HUES64 (cell line): Measurements from ENCODE around the gene MAP3K6.

Experiments
- H3K27ac ChIP-seq: 2 replicates; pipeline ENCODE4 v1.7.0; 2013; ENCODE audit warnings: low read depth, low read length, inconsistent platforms
- H3K27me3 ChIP-seq: 2 replicates; pipeline ENCODE4 v1.6.1; 2013; ENCODE audit warnings: mild to moderate bottlenecking, low read length; ENCODE audit not compliant: insufficient read depth
- H3K36me3 ChIP-seq: 2 replicates; pipeline ENCODE4 v1.6.1; 2013; ENCODE audit warnings: mild to moderate bottlenecking, low read length; ENCODE audit not compliant: insufficient read depth
- H3K4me1 ChIP-seq: 2 replicates; pipeline ENCODE4 v1.6.1; 2013; ENCODE audit warnings: mild to moderate bottlenecking, low read length, moderate library complexity; ENCODE audit not compliant: insufficient read depth
- H3K4me3 ChIP-seq: 2 replicates; pipeline ENCODE4 v1.5.1; 2013; ENCODE audit warnings: mild to moderate bottlenecking, low read length, moderate library complexity
- H3K9ac ChIP-seq: 2 replicates; pipeline ENCODE4 v1.6.1; 2013; ENCODE audit warnings: mild to moderate bottlenecking, low read depth, low read length
- H3K9me3 ChIP-seq: 2 replicates; pipeline ENCODE4 v1.6.1; 2013; ENCODE audit warnings: low read depth, low read length; ENCODE audit not compliant: insufficient read depth
- whole genome bisulfite sequencing: fragments of 150-250, 120-280 bp; methylation state at CpG from one replicate; pipeline ENCODE4 v1.1.7; 2013; ENCODE audit warnings: missing lambda C conversion rate; 5-methylcytosine and 5-hydroxymethylcytosine counted together

The MAP3K6 gene

DNA sequence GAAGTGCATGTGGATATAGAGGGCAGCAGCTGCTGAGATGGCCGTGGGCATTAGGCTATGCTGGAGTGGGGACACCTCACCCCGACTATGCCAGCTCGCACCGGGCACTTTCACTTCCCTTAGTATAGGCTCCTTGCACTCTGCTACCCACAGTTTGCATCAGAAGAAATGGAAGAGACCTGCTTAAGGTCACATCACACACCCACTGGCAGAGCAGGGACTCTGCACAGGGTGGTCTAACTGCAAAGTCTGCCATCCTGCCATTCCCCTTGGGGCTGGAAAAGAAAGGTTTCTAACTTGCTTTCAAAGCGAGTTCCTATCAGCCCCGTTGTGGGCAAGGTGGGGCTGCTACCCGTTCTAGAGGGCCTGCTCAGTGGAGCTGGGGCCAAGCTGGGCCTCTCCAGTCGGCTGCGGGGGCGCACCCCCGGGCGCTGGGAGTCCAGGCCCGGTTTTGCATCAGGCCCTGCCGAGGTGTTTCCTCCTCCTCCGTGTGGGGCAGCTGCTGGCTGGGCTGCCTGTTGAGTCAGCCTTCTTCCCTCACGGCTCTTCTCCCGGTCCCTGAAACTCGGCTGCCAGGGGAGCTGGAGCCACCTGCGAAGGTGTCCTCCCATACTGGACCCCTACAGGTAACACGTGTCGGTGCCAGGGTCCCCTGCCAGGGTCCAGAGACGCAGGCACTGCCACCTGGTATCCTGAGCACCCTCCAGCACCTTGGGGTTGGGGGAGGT lies 25.1 kb downstream of the MAP3K6 start, which contains the start of gene SYTL1:
TSS of gene SYTL1 (plus strand) at position 498 of the 728 bp plus-strand sequence. CDS start 3,313 bp downstream, outside the sequence.
- H3K4me3 ChIP-seq = peak within 1 kb of the TSS; percentile 42
- H3K27ac ChIP-seq = no peak within 1 kb of the TSS
- WGBS = 24% methylated on average over 22 of the region's 22 CpGs
- no peaks in the 10 kb centered on the region for H3K9me3 ChIP-seq
- H3K9ac ChIP-seq = peak within 1 kb of the TSS; percentile 34; the same call in 1 of the 2 replicates
- H3K27me3 ChIP-seq = no peaks in the 10 kb centered on the region
- no peaks in the 10 kb centered on the region; the same call in 1 of the 2 replicates for H3K36me3 ChIP-seq
- peaks cover 26% of the 10 kb centered on the region for H3K4me1 ChIP-seq

DNA sequence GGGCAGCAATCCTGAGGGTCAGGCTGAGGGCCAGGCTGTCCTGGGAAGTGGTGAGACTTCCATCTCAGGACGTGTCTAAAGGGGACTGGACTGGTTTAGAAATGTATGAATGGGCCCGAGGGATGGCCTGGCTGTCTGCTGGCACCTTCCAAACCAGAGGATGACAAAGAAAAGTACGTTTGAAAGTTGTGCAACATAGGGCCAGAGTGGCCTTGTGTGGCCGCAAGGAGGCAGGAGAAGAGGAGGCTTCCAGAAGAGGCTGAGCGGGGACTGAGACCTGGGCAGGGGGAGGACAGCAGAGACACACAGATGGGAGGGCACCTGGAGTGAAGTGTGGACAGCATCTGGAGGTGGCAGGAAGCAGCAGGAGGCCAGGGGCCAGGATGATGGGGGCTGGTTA lies 27.5 kb downstream of the MAP3K6 start:
- Histone ChIP-seq H3K4me3 (no peak overlapping the region), H3K4me1 (peaks cover 26% of the 10 kb centered on the region), H3K9ac (no peak overlapping the region), H3K9me3 (no peaks in the 10 kb centered on the region), H3K27ac (no peak overlapping the region), H3K36me3 (peaks cover 18% of the 10 kb centered on the region), H3K27me3 (no peaks in the 10 kb centered on the region)
- WGBS = 76% methylated on average over 5 of the region's 5 CpGs

DNA sequence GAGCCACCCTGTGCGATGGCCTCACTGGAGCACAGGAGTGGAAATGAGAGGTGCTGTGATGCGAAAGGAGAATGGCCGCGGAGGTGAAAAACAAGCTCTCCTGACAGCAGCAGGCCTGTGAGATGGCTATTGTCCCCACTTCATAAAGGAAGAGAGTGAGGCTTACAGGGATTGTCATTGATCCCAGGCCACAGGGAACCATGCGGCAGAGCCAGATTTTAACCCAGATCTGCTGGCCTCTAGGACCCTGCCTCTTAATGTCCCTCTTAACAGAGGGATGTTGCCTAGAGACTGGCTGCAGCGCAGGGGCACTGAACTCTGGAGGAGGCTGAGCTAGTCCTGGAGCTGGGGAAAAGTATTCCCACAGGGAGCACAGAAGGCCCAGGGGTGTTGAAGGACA lies 28.0 kb downstream of the MAP3K6 start:
- no peak overlapping the region for H3K9ac ChIP-seq
- H3K27me3 ChIP-seq = no peaks in the 10 kb centered on the region
- H3K36me3 ChIP-seq = peaks cover 22% of the 10 kb centered on the region
- H3K27ac ChIP-seq = no peak overlapping the region
- 84% methylated on average over 6 of the region's 6 CpGs for WGBS
- no peak overlapping the region for H3K4me3 ChIP-seq
- H3K9me3 ChIP-seq = no peaks in the 10 kb centered on the region
- H3K4me1 ChIP-seq = peaks cover 26% of the 10 kb centered on the region

DNA sequence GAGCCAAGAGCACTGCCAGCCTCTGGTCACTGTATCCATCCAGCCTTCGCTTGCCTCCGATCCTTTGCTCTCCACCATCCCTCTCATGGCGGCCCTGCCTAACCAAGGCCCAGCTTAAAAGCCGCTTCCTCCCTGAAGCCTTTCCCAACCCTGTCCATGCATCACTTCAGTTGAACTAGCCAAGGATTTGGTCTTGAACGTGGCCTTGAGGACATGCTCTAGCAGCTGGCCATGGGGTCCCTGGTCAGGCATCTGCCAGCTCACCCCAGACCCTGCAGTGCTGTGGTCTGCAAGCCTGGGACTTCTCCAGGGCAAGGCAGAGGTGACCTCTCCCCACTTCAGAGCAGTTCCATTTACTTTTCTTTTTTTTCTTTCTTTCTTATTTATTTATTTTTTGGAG lies 30.0 kb downstream of the MAP3K6 start:
- H3K4me1 ChIP-seq = peaks cover 7% of the 10 kb centered on the region; the same call in 1 of the 2 replicates
- no peak overlapping the region for H3K9ac ChIP-seq
- H3K9me3 ChIP-seq = no peaks in the 10 kb centered on the region
- H3K4me3 ChIP-seq = no peak overlapping the region
- 92% methylated on average over 5 of the region's 5 CpGs for WGBS
- no peaks in the 10 kb centered on the region for H3K27me3 ChIP-seq
- H3K27ac ChIP-seq = no peak overlapping the region
- peaks cover 37% of the 10 kb centered on the region for H3K36me3 ChIP-seq

DNA sequence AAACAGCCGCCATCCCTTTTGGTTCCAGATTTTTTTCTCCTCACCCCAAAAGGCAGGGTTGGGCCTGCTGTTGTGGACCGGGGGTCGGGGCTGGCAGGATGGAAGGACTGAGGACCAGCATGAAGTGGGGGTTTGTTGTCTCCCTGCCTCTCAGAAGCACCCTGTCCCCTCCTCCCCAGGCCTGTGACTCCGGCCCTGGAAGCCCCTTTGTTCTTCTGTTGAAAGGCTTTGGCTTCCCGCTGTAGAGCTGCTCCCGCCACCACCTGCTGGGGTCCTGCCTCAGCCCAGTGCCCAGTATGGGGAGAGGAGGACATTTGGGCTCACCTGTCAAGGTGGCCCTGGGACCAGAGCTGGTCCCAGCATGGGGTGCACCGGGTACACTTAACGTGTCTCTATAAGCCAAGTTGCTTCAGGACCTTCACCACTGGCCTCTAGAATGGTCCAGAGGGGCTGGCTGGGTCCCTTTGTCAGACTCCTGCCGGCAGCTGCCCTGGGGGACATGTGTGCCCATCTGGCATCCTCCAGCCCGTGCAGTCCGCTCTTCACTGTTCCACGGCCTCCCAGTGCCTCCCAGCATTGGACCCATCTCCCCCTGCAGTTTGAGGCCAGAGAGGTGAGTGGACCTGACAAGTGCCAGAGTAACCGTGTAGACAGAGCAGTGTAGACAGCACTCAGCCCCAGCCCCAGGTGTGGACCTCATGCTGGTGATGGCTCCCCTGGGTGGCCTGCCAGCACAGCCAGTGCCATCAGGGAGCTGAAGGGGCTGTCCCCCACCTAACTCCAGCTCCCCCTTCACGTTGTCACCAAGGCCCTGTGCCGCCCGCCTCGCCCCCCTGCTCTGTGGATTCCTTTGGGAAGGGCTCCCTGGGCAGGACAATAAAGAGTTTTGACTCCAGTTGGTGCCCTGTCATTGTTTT lies 31.0 kb downstream of the MAP3K6 start:
- 93% methylated on average over 17 of the region's 17 CpGs for WGBS
- no peaks in the 10 kb centered on the region for H3K27me3 ChIP-seq
- H3K4me3 ChIP-seq = no peak overlapping the region
- H3K4me1 ChIP-seq = peaks cover 3% of the 10 kb centered on the region; the same call in 1 of the 2 replicates
- H3K9me3 ChIP-seq = no peaks in the 10 kb centered on the region
- H3K27ac ChIP-seq = no peak overlapping the region
- H3K9ac ChIP-seq = no peak overlapping the region
- peaks cover 46% of the 10 kb centered on the region for H3K36me3 ChIP-seq

DNA sequence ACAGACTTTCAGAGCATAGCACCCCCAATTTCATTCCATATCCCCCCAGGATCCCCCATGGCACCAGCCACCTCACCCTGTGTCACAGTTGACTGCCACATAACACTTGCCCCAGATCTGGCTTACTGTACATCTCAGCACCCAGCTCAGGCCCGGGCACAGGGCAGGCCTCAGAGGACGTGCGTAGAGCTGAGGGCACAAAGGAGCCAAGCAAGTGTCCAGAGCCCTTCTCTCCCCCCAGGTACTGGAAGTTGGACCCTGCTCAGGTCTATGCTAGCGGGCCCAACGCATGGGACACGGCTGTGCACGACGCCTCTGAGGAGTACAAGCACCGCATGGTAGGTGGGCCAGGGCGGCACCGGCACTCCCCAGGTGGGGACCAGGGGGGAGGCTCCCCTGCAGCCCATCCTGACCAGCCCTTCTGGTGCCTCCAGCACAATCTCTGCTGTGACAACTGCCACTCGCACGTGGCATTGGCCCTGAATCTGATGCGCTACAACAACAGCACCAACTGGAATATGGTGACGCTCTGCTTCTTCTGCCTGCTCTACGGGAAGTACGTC lies 33.0 kb downstream of the MAP3K6 start:
- H3K9ac ChIP-seq = no peak overlapping the region
- 96% methylated on average over 17 of the region's 17 CpGs for WGBS
- no peaks in the 10 kb centered on the region for H3K9me3 ChIP-seq
- peaks cover 52% of the 10 kb centered on the region for H3K36me3 ChIP-seq
- H3K4me3 ChIP-seq = no peak overlapping the region
- H3K27me3 ChIP-seq = no peaks in the 10 kb centered on the region
- no peak overlapping the region for H3K27ac ChIP-seq
- no peaks in the 10 kb centered on the region for H3K4me1 ChIP-seq

DNA sequence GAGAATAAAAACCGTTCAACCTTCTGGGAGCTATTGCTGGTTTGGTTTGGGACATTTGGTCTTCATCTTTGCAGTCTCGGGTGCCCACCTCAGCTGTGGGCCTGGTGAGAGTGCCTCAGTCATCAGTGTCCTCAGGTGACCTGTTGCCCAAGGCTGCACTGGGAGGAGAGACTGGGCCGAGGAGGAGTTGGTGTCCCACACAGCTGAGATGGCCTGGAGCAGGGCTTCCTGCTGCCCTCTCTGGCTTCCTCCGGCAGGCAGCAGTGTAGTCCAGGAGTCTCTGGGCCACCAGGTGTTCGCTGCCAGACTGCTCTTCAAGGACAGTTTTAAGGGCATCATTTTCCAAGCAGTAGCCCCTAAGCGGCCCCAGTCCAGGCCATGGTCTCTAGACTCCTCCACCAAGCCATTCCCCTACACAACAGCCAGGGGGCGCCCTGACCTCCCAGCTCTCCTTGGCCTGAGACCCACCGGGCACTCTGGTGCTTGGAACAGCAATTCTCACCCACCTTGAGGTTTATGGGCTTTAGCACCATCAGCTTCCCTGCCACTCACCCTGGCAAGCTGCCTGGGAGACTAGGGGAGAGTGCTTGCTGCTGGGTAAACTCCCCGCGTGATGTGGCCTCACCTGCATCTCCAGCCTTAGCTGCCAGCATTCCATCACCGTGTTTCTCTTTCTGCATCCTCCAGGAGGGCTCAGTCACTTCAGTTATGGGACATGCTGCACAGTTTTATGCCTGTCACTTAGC lies 34.1 kb downstream of the MAP3K6 start:
- Histone ChIP-seq H3K27ac (no peak overlapping the region), H3K27me3 (no peaks in the 10 kb centered on the region), H3K4me3 (no peak overlapping the region), H3K9ac (no peak overlapping the region), H3K9me3 (no peaks in the 10 kb centered on the region), H3K36me3 (peaks cover 62% of the 10 kb centered on the region), H3K4me1 (no peaks in the 10 kb centered on the region)
- 75% methylated on average over 11 of the region's 11 CpGs for WGBS

DNA sequence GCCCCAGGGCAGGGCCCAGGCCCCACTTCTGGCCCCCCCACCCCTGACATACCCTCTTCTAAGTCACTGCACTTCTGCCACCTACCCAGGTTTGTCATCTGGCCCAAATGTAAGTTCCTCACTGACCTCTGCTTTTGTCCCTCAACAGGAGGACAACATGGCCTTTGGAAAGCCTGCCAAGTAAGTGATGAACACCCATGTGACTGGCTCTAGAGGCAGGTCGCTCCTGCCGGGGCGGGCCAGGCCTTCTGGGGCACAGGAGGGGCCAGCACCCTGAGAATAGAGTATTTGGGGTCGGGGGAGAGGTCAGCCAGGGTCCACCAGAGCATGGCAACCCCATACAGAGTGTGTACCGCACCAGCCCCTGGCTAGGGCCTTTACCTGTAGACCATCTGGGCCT lies 34.8 kb downstream of the MAP3K6 start:
- Histone ChIP-seq H3K4me1 (no peaks in the 10 kb centered on the region), H3K27ac (no peak overlapping the region), H3K4me3 (no peak overlapping the region), H3K36me3 (peaks cover 65% of the 10 kb centered on the region), H3K9me3 (no peaks in the 10 kb centered on the region), H3K27me3 (no peaks in the 10 kb centered on the region), H3K9ac (no peak overlapping the region)
- WGBS = 93% methylated on average over 5 of the region's 5 CpGs

DNA sequence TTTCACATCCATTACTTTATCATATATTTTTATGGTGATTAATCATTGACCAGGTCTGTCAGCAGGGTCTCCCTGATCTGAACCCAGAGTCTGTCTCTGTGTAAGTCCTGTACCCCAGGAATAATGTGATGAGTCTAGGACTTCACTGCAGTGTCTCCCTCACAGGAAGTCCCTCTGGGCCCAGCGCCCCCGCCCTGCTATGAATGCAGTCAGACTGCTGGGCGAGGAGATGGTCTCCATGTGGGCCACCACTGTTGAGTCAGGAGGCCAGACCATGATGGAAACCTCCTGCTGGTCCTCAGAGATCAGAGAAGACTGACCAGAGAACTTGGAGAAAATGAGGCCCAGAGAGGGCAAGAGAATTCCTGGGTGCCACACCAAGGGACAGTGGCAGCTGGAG lies 35.3 kb downstream of the MAP3K6 start:
- H3K9me3 ChIP-seq = no peaks in the 10 kb centered on the region
- H3K36me3 ChIP-seq = peaks cover 70% of the 10 kb centered on the region
- WGBS = 94% methylated on average over 3 of the region's 3 CpGs
- H3K27ac ChIP-seq = no peak overlapping the region
- H3K4me1 ChIP-seq = no peaks in the 10 kb centered on the region
- H3K9ac ChIP-seq = no peak overlapping the region
- no peak overlapping the region for H3K4me3 ChIP-seq
- no peaks in the 10 kb centered on the region for H3K27me3 ChIP-seq

DNA sequence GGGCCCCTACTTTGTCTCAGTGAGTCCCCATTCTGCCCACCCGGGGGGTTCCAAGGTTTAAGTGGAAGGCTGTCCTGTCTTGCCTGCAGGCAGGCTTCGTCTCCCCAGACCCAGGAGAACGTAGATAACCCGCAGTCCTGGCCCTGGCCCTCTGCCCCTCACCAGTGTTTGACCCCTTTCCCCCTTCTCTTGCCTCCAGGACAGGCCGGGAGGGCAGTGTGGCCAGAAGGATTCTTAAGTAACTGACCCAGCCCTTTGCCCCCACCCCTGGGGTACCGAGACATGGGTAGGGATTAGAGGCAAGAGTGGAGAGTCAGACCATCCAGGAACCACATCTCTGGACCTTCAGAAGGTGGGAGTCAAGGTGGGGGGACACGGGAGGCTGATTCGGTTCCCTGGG lies 36.0 kb downstream of the MAP3K6 start:
- Histone ChIP-seq H3K4me3 (no peak overlapping the region), H3K4me1 (no peaks in the 10 kb centered on the region), H3K9ac (no peak overlapping the region), H3K27ac (no peak overlapping the region), H3K27me3 (no peaks in the 10 kb centered on the region), H3K9me3 (no peaks in the 10 kb centered on the region), H3K36me3 (peaks cover 73% of the 10 kb centered on the region)
- 93% methylated on average over 8 of the region's 8 CpGs for WGBS
